Measurements from ENCODE around the gene MEF2A.

- no peak for TF ChIP-seq CTCF (IDR thresholded peaks at IDR 0.05)
- no peak for TF ChIP-seq POLR2A (IDR thresholded peaks at IDR 0.05)
Measured at GRCh38 chr15:99732751-99733267, 167.0 kb downstream of the MEF2A start.

Data from body of pancreas (tissue), 4 donors.